IPS-NIHi11 (cell line): ENCODE data around the gene C2orf74.

Experiments
- DNase-seq: peaks from one replicate; pipeline ENCODE4 v3.0.0; 2012; ENCODE audit warnings: mixed read lengths, low spot score

The C2orf74 gene

DNA sequence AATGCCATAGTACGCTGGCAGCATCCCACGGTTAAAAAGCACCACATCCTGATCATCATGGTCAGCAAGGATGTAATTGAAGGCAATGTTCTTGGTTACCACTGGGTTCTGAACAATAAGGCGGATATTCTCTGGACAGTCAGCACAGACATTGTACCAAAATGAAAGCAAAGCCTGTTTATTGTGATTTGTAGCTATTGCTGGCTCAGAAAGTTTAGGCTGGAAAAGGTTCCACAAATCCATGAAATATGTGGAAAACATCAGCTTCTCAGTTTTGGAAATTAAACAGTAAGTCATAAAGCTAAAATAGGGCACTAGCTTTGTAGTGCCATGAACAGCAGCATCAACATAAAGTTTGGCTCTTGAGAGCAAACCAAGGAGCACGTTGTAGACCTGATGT is 52.2 kb downstream of the C2orf74 start:
- no peak for DNase-seq
